Stimulated activated CD4-positive, alpha-beta T cell treated with anti-CD3 and anti-CD28 coated beads, Interleukin-1b, Interleukin-23, amount 100 ng/mL, for 1 hour (primary cell): ENCODE results near the gene CHPF2.

Experiments
- DNase-seq, 2 donors: peaks; one replicate each; pipeline ENCODE4 v3.0.0-alpha.2; 2020; ENCODE audit warnings: low read depth in 2 of 2

CHPF2 gene

GRCh38 chr7:151286148-151286547 is 53.9 kb downstream of the CHPF2 start:
- no peak for DNase-seq
